ENCODE results near the gene DCTD.

GRCh38 chr4:182886205-182886604 lies 31.0 kb downstream of the DCTD start:
- TF ChIP-seq, protein P1, sequence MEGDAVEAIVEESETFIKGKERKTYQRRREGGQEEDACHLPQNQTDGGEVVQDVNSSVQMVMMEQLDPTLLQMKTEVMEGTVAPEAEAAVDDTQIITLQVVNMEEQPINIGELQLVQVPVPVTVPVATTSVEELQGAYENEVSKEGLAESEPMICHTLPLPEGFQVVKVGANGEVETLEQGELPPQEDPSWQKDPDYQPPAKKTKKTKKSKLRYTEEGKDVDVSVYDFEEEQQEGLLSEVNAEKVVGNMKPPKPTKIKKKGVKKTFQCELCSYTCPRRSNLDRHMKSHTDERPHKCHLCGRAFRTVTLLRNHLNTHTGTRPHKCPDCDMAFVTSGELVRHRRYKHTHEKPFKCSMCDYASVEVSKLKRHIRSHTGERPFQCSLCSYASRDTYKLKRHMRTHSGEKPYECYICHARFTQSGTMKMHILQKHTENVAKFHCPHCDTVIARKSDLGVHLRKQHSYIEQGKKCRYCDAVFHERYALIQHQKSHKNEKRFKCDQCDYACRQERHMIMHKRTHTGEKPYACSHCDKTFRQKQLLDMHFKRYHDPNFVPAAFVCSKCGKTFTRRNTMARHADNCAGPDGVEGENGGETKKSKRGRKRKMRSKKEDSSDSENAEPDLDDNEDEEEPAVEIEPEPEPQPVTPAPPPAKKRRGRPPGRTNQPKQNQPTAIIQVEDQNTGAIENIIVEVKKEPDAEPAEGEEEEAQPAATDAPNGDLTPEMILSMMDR (IDR thresholded peaks at IDR 0.05; ENCODE audit: poor library complexity) = no peak
- TF ChIP-seq EZH2phosphoT487 (IDR thresholded peaks at IDR 0.05; ENCODE audit: low read depth, severe bottlenecking, unreplicated experiment) (no peak), EZH2 (IDR thresholded peaks at IDR 0.05; ENCODE audit: borderline replicate concordance) (no peak)
